Measurements from ENCODE around the gene VEZT. TPM values are rescaled to one million over a fixed set of nuclear protein-coding genes. Genes with fewer than 3 reads are reported as not detected.

The VEZT gene
- total and polyA plus RNA-seq, 4 donors = 13.7 to 47.4 (median 22.0) TPM

DNA sequence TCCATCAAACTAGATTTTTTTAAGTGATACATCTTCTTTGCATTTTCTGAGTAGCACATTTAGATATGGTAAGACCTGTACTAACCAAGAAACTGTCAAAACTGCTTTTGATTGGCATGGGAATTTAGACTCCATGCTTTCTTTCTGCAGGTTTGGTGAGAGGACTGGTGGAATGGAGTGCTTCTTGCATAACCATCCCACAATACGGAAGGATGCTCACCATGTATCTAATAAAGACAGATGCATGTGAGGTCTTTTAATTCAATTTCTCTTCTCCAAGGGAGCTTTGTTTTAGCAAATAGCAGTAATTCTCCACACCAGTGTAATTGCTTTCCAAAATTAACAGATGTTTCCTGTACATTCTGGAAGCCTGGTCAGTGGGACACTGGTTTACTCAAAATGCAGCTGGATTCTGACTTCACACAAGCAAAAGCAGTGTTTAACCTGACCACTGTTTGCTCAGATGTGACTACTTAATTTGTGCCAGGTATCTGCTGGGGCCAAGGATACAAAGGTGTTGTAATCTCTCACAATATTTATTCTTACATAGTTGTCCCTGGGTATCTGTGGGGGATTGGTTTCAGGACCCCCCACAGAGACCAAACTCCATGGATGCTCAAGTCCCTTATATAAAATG is 26.4 kb upstream of the VEZT start:
- H3K36me3 ChIP-seq (ENCODE audit: control insufficient read depth in 4 of 4, insufficient read depth in 3 of 4, low read depth in 1 of 4, low read length in 3 of 4) = peaks cover 0 to 2% (median 0%) of the 10 kb centered on the region in 4 donors
- 45% methylated on average over 1 of the region's 1 CpG for WGBS
- no peak overlapping the region for H3K27ac ChIP-seq (ENCODE audit: low read depth in 1 of 2, low read length in 2 of 2)
- TF ChIP-seq RAD21 (IDR thresholded peaks at IDR 0.05) (peak in 1 of 2 donors; percentile 27), RXRA (IDR thresholded peaks at IDR 0.05) (peak; percentile 10 to 36), SP1 (IDR thresholded peaks at IDR 0.05) (peak; percentile 39), HNF4G (IDR thresholded peaks at IDR 0.05) (no peak), FOXA1 (IDR thresholded peaks at IDR 0.05) (no peak), HNF4A (conservative IDR thresholded peaks at IDR 0.05) (peak; percentile 26 to 56), NR2F2 (IDR thresholded peaks at IDR 0.05) (no peak), GABPA (IDR thresholded peaks at IDR 0.05 in 1 of 2, conservative IDR thresholded peaks at IDR 0.05 in 1 of 2) (no peak), TAF1 (conservative IDR thresholded peaks at IDR 0.05) (no peak), JUND (IDR thresholded peaks at IDR 0.05) (no peak), FOXA2 (IDR thresholded peaks at IDR 0.05) (peak; percentile 37), YY1 (IDR thresholded peaks at IDR 0.05) (peak; percentile 30), EGR1 (IDR thresholded peaks at IDR 0.05; ENCODE audit: low read depth in 2 of 2) (no peak)
- TF ChIP-seq, protein P1, sequence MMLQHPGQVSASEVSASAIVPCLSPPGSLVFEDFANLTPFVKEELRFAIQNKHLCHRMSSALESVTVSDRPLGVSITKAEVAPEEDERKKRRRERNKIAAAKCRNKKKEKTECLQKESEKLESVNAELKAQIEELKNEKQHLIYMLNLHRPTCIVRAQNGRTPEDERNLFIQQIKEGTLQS (IDR thresholded peaks at IDR 0.05) = no peak
- TF ChIP-seq, protein P2, sequence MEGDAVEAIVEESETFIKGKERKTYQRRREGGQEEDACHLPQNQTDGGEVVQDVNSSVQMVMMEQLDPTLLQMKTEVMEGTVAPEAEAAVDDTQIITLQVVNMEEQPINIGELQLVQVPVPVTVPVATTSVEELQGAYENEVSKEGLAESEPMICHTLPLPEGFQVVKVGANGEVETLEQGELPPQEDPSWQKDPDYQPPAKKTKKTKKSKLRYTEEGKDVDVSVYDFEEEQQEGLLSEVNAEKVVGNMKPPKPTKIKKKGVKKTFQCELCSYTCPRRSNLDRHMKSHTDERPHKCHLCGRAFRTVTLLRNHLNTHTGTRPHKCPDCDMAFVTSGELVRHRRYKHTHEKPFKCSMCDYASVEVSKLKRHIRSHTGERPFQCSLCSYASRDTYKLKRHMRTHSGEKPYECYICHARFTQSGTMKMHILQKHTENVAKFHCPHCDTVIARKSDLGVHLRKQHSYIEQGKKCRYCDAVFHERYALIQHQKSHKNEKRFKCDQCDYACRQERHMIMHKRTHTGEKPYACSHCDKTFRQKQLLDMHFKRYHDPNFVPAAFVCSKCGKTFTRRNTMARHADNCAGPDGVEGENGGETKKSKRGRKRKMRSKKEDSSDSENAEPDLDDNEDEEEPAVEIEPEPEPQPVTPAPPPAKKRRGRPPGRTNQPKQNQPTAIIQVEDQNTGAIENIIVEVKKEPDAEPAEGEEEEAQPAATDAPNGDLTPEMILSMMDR (IDR thresholded peaks at IDR 0.05; ENCODE audit: low read depth, low read length, missing input control) = no peak
- TF ChIP-seq, protein P3, sequence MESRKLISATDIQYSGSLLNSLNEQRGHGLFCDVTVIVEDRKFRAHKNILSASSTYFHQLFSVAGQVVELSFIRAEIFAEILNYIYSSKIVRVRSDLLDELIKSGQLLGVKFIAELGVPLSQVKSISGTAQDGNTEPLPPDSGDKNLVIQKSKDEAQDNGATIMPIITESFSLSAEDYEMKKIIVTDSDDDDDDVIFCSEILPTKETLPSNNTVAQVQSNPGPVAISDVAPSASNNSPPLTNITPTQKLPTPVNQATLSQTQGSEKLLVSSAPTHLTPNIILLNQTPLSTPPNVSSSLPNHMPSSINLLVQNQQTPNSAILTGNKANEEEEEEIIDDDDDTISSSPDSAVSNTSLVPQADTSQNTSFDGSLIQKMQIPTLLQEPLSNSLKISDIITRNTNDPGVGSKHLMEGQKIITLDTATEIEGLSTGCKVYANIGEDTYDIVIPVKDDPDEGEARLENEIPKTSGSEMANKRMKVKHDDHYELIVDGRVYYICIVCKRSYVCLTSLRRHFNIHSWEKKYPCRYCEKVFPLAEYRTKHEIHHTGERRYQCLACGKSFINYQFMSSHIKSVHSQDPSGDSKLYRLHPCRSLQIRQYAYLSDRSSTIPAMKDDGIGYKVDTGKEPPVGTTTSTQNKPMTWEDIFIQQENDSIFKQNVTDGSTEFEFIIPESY (IDR thresholded peaks at IDR 0.05) = no peak
- TF ChIP-seq, protein P4, sequence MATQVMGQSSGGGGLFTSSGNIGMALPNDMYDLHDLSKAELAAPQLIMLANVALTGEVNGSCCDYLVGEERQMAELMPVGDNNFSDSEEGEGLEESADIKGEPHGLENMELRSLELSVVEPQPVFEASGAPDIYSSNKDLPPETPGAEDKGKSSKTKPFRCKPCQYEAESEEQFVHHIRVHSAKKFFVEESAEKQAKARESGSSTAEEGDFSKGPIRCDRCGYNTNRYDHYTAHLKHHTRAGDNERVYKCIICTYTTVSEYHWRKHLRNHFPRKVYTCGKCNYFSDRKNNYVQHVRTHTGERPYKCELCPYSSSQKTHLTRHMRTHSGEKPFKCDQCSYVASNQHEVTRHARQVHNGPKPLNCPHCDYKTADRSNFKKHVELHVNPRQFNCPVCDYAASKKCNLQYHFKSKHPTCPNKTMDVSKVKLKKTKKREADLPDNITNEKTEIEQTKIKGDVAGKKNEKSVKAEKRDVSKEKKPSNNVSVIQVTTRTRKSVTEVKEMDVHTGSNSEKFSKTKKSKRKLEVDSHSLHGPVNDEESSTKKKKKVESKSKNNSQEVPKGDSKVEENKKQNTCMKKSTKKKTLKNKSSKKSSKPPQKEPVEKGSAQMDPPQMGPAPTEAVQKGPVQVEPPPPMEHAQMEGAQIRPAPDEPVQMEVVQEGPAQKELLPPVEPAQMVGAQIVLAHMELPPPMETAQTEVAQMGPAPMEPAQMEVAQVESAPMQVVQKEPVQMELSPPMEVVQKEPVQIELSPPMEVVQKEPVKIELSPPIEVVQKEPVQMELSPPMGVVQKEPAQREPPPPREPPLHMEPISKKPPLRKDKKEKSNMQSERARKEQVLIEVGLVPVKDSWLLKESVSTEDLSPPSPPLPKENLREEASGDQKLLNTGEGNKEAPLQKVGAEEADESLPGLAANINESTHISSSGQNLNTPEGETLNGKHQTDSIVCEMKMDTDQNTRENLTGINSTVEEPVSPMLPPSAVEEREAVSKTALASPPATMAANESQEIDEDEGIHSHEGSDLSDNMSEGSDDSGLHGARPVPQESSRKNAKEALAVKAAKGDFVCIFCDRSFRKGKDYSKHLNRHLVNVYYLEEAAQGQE (IDR thresholded peaks at IDR 0.05) = no peak
- TF ChIP-seq, protein P5, sequence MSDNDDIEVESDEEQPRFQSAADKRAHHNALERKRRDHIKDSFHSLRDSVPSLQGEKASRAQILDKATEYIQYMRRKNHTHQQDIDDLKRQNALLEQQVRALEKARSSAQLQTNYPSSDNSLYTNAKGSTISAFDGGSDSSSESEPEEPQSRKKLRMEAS (IDR thresholded peaks at IDR 0.05) = no peak
- no peak for DNase-seq (ENCODE audit: low spot score)
- peaks cover 1 to 12% (median 5%) of the 10 kb centered on the region in 4 donors for H3K4me1 ChIP-seq (ENCODE audit: control insufficient read depth in 4 of 4, insufficient read depth in 4 of 4, low read length in 3 of 4)
- no peak overlapping the region for H3K4me3 ChIP-seq (ENCODE audit: low read depth in 1 of 3, low read length in 3 of 3)
- no peaks in the 10 kb centered on the region for H3K9me3 ChIP-seq (ENCODE audit: control insufficient read depth in 4 of 4, low read length in 3 of 4)
- no peaks in the 10 kb centered on the region for H3K27me3 ChIP-seq (ENCODE audit: control insufficient read depth in 4 of 4, insufficient read depth in 4 of 4, low read length in 3 of 4)
- no peak overlapping the region for H3K9ac ChIP-seq (ENCODE audit: low read depth in 1 of 2, low read length in 2 of 2)

Data from liver (tissue), 9 donors.